SU-DHL-6 (cell line): ENCODE data around the gene AKAP6.

ENCODE experiments used
- H2AFZ ChIP-seq: fragments of 200-600 bp; sonication (generic); 2 replicates; pipeline ENCODE4 v1.6.1; 2014; ENCODE audit warnings: low read depth, mild to moderate bottlenecking, moderate library complexity, mixed read lengths, antibody characterized with exemption, low read length; ENCODE audit not compliant: severe bottlenecking
- H3F3A ChIP-seq: fragments of 200-600 bp; shearing (Covaris generic); 2 replicates; pipeline ENCODE4 v1.6.0; 2016; ENCODE audit warnings: antibody characterized with exemption, mild to moderate bottlenecking; ENCODE audit not compliant: insufficient read depth
- H3K27ac ChIP-seq: fragments of 200-600 bp; sonication (generic); 2 replicates; pipeline ENCODE4 v1.5.1; 2016; ENCODE audit warnings: low read depth, mild to moderate bottlenecking, low read length, moderate library complexity, mixed read lengths
- H3K27me3 ChIP-seq: fragments of 200-600 bp; sonication (generic), shearing (Covaris generic); 2 replicates; pipeline ENCODE4 v1.6.0; 2014; ENCODE audit warnings: mild to moderate bottlenecking, low read length
- H3K36me3 ChIP-seq: fragments of 200-600 bp; sonication (generic); 2 replicates; pipeline ENCODE4 v1.6.1; 2014; ENCODE audit warnings: mild to moderate bottlenecking, low read length, mixed read lengths
- H3K4me2 ChIP-seq: fragments of 300-600, 200-600 bp; shearing (Covaris generic), sonication (generic); 2 replicates; pipeline ENCODE4 v1.6.0; 2014; ENCODE audit warnings: low read length, low read depth, mild to moderate bottlenecking; ENCODE audit not compliant: poor library complexity, severe bottlenecking
- H3K4me3 ChIP-seq: fragments of 200-600 bp; sonication (generic); 2 replicates; pipeline ENCODE4 v1.5.1; 2014; ENCODE audit warnings: antibody characterized with exemption, low read length, mild to moderate bottlenecking, mixed read lengths; ENCODE audit not compliant: insufficient read depth, poor library complexity, severe bottlenecking
- H3K79me2 ChIP-seq: fragments of 200-600 bp; sonication (generic); 2 replicates; pipeline ENCODE4 v1.6.1; 2014; ENCODE audit warnings: mild to moderate bottlenecking, low read length, moderate library complexity; ENCODE audit not compliant: insufficient read depth
- H3K9ac ChIP-seq: fragments of 200-600 bp; sonication (generic); 2 replicates; pipeline ENCODE4 v1.7.0; 2014; ENCODE audit warnings: mild to moderate bottlenecking, low read length
- H3K9me2 ChIP-seq: fragments of 200-600 bp; sonication (generic); replicated peaks from 2 replicates; pipeline ENCODE4 v1.6.1; 2014; ENCODE audit warnings: low read length; ENCODE audit not compliant: insufficient read depth
- H3K9me3 ChIP-seq: fragments of 200-600 bp; sonication (generic); 2 replicates; pipeline ENCODE4 v1.6.1; 2014; ENCODE audit warnings: low read length, mixed read lengths; ENCODE audit not compliant: insufficient read depth
- H4K20me1 ChIP-seq: fragments of 200-600 bp; sonication (generic); 2 replicates; pipeline ENCODE4 v1.6.1; 2014; ENCODE audit warnings: low read depth, mild to moderate bottlenecking, antibody characterized with exemption, low read length, moderate library complexity, mixed read lengths
- CTCF ChIP-seq: fragments of 200-600 bp; sonication (generic); IDR thresholded peaks from one replicate; pipeline ENCODE4 v1.5.1; 2017; ENCODE audit warnings: antibody characterized with exemption, mild to moderate bottlenecking, low read length, moderate library complexity; ENCODE audit not compliant: insufficient read depth, poor library complexity, severe bottlenecking
- EZH2phosphoT487 ChIP-seq: fragments of 200-600 bp; sonication (generic), shearing (Covaris generic); conservative IDR thresholded peaks from 2 replicates; pipeline ENCODE4 v1.6.1; 2018; ENCODE audit warnings: mild to moderate bottlenecking, antibody characterized with exemption, low read length, moderate library complexity, mixed read lengths

The AKAP6 gene

GRCh38 chr14:32412532-32412931 is 83.4 kb downstream of the AKAP6 start:
- Histone ChIP-seq H3K4me2 (no peak overlapping the region), H4K20me1 (no peaks in the 10 kb centered on the region), H3K4me3 (no peak overlapping the region), H3K9me2 (no peaks in the 10 kb centered on the region), H3K27me3 (no peaks in the 10 kb centered on the region), H3K9ac (no peak overlapping the region), H3K9me3 (no peaks in the 10 kb centered on the region), H3K79me2 (no peaks in the 10 kb centered on the region), H3K36me3 (no peaks in the 10 kb centered on the region), H3K27ac (no peak overlapping the region), H3F3A (no peaks in the 10 kb centered on the region), H2AFZ (no peak overlapping the region)
- TF ChIP-seq CTCF (no peak), EZH2phosphoT487 (no peak)

GRCh38 chr14:32413967-32414640 is 85.0 kb downstream of the AKAP6 start:
- H3K4me2 ChIP-seq = no peak overlapping the region
- H2AFZ ChIP-seq = no peak overlapping the region
- TF ChIP-seq CTCF (no peak), EZH2phosphoT487 (no peak)
- no peaks in the 10 kb centered on the region for H3K27me3 ChIP-seq
- H3K36me3 ChIP-seq = no peaks in the 10 kb centered on the region
- no peaks in the 10 kb centered on the region for H3F3A ChIP-seq
- no peak overlapping the region for H3K27ac ChIP-seq
- no peaks in the 10 kb centered on the region for H4K20me1 ChIP-seq
- H3K9ac ChIP-seq = no peak overlapping the region
- H3K4me3 ChIP-seq = no peak overlapping the region
- H3K79me2 ChIP-seq = no peaks in the 10 kb centered on the region
- no peaks in the 10 kb centered on the region for H3K9me2 ChIP-seq
- no peaks in the 10 kb centered on the region for H3K9me3 ChIP-seq

- TF ChIP-seq CTCF (no peak), EZH2phosphoT487 (no peak)
- no peak overlapping the region for H3K27ac ChIP-seq
- no peaks in the 10 kb centered on the region for H4K20me1 ChIP-seq
- H2AFZ ChIP-seq = no peak overlapping the region
- no peak overlapping the region for H3K4me2 ChIP-seq
- H3F3A ChIP-seq = no peaks in the 10 kb centered on the region
- H3K27me3 ChIP-seq = no peaks in the 10 kb centered on the region
- H3K36me3 ChIP-seq = no peaks in the 10 kb centered on the region
- H3K9me2 ChIP-seq = no peaks in the 10 kb centered on the region
- H3K4me3 ChIP-seq = no peak overlapping the region
- no peak overlapping the region for H3K9ac ChIP-seq
- no peaks in the 10 kb centered on the region for H3K79me2 ChIP-seq
- H3K9me3 ChIP-seq = no peaks in the 10 kb centered on the region
These were observed 85.7 kb downstream of the AKAP6 start for GRCh38 chr14:32414808-32415255.
